ENCODE data around the gene SPTBN1. TPM values are rescaled to one million over a fixed set of nuclear protein-coding genes. Genes with fewer than 3 reads are reported as not detected.
"Not testable (repeated sequence)": the region's sequence is repeated elsewhere in the genome, so short reads cannot be mapped to it uniquely, and the experiment has no call there.

Gene SPTBN1
- polyA plus RNA-seq, 2 donors: 19.7 to 24.1 TPM

- no peaks in the 10 kb centered on the region for H3K36me3 ChIP-seq (ENCODE audit: control insufficient read depth in 2 of 2, insufficient read depth in 2 of 2, low read length in 1 of 2)
- H3K9me3 ChIP-seq (ENCODE audit: control insufficient read depth in 2 of 2, insufficient read depth in 1 of 2, low read depth in 1 of 2, low read length in 1 of 2): no peaks in the 10 kb centered on the region
- 48 to 56% methylated on average over 2 of the region's 2 CpGs for WGBS, 2 donors
- H3K4me1 ChIP-seq (ENCODE audit: control insufficient read depth in 2 of 2, insufficient read depth in 2 of 2, low read length in 1 of 2): peaks cover 0 to 2% of the 10 kb centered on the region in 2 donors
- no peaks in the 10 kb centered on the region for H3K27me3 ChIP-seq (ENCODE audit: control insufficient read depth in 1 of 2, insufficient read depth in 2 of 2, low read length in 2 of 2)
- no peak overlapping the region for H3K27ac ChIP-seq (ENCODE audit: low read depth in 2 of 2, low read length in 1 of 2)
- H3K4me3 ChIP-seq (ENCODE audit: low read depth in 1 of 2, low read length in 2 of 2): no peak overlapping the region
Observed at GRCh38 chr2:54476852-54477251, 20.7 kb downstream of the SPTBN1 start.

- no peak overlapping the region for H3K27ac ChIP-seq (ENCODE audit: low read depth in 2 of 2, low read length in 1 of 2)
- peaks cover 0 to 2% of the 10 kb centered on the region in 2 donors for H3K4me1 ChIP-seq (ENCODE audit: control insufficient read depth in 2 of 2, insufficient read depth in 2 of 2, low read length in 1 of 2)
- H3K27me3 ChIP-seq (ENCODE audit: control insufficient read depth in 1 of 2, insufficient read depth in 2 of 2, low read length in 2 of 2): no peaks in the 10 kb centered on the region
- 91 to 92% methylated on average over 4 of the region's 4 CpGs for WGBS, 2 donors
- no peaks in the 10 kb centered on the region for H3K9me3 ChIP-seq (ENCODE audit: control insufficient read depth in 2 of 2, insufficient read depth in 1 of 2, low read depth in 1 of 2, low read length in 1 of 2)
- no peak overlapping the region for H3K4me3 ChIP-seq (ENCODE audit: low read depth in 1 of 2, low read length in 2 of 2)
- H3K36me3 ChIP-seq (ENCODE audit: control insufficient read depth in 2 of 2, insufficient read depth in 2 of 2, low read length in 1 of 2): no peaks in the 10 kb centered on the region
Observed at GRCh38 chr2:54477896-54478295, 21.8 kb downstream of the SPTBN1 start.

DNA sequence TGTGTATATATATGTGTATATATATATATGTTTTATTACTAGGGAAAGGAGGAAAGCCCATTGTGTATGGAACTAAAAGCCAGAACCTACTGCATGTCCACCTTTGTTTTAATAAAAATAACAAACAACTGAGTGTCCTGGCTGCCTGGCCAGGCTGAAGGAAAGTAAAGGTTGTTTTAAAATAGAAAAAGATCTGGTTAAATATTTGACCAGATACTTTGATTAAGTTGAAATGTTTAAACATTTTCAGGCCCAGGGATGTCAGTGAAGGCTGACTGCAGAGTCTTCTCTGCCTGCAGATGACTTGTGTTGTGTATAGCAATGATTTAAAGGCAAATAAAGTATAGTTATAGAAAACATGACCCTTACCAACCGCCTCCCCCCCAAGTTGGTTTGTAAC lies 22.8 kb downstream of the SPTBN1 start:
- Histone ChIP-seq H3K27ac (ENCODE audit: low read depth in 2 of 2, low read length in 1 of 2) (no peak overlapping the region), H3K4me1 (ENCODE audit: control insufficient read depth in 2 of 2, insufficient read depth in 2 of 2, low read length in 1 of 2) (peaks cover 0 to 6% of the 10 kb centered on the region in 2 donors), H3K4me3 (ENCODE audit: low read depth in 1 of 2, low read length in 2 of 2) (no peak overlapping the region), H3K36me3 (ENCODE audit: control insufficient read depth in 2 of 2, insufficient read depth in 2 of 2, low read length in 1 of 2) (no peaks in the 10 kb centered on the region), H3K9me3 (ENCODE audit: control insufficient read depth in 2 of 2, insufficient read depth in 1 of 2, low read depth in 1 of 2, low read length in 1 of 2) (no peaks in the 10 kb centered on the region), H3K27me3 (ENCODE audit: control insufficient read depth in 1 of 2, insufficient read depth in 2 of 2, low read length in 2 of 2) (no peaks in the 10 kb centered on the region)
- 95 to 97% methylated on average over 1 of the region's 1 CpG for WGBS, 2 donors

GRCh38 chr2:54479424-54479823 lies 23.3 kb downstream of the SPTBN1 start:
- no peaks in the 10 kb centered on the region for H3K9me3 ChIP-seq (ENCODE audit: control insufficient read depth in 2 of 2, insufficient read depth in 1 of 2, low read depth in 1 of 2, low read length in 1 of 2)
- WGBS, 2 donors: 69 to 83% methylated on average over 2 of the region's 2 CpGs
- H3K4me3 ChIP-seq (ENCODE audit: low read depth in 1 of 2, low read length in 2 of 2): no peak overlapping the region

DNA sequence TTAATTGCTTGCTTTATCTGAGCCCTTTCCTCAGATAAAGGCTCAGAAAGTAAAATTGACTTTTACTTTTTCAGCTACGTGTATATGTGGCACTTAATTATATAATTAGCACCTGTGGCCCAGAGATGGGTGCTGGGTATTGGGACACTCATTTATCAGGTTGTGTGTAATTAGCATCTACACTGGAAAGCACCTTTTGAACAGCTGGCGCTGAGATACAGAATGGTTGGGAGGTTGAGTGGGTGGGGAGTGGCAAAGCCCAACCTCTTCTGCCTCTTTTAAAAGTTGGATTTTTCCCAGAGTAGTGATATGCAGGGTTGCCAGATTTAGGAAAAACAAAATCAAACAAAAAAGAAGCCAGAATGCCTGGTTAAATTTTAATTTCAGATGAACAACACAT lies 23.9 kb downstream of the SPTBN1 start:
- H3K27ac ChIP-seq (ENCODE audit: low read depth in 2 of 2, low read length in 1 of 2): no peak overlapping the region
- H3K4me3 ChIP-seq (ENCODE audit: low read depth in 1 of 2, low read length in 2 of 2): no peak overlapping the region
- no peaks in the 10 kb centered on the region for H3K9me3 ChIP-seq (ENCODE audit: control insufficient read depth in 2 of 2, insufficient read depth in 1 of 2, low read depth in 1 of 2, low read length in 1 of 2)
- peaks cover 0 to 6% of the 10 kb centered on the region in 2 donors for H3K4me1 ChIP-seq (ENCODE audit: control insufficient read depth in 2 of 2, insufficient read depth in 2 of 2, low read length in 1 of 2)
- no peaks in the 10 kb centered on the region for H3K27me3 ChIP-seq (ENCODE audit: control insufficient read depth in 1 of 2, insufficient read depth in 2 of 2, low read length in 2 of 2)
- no peaks in the 10 kb centered on the region for H3K36me3 ChIP-seq (ENCODE audit: control insufficient read depth in 2 of 2, insufficient read depth in 2 of 2, low read length in 1 of 2)
- WGBS, 2 donors: 62 to 75% methylated on average over 2 of the region's 2 CpGs

More at GRCh38 chr2:54479424-54479823, 23.3 kb downstream of the SPTBN1 start:
- H3K27ac ChIP-seq (ENCODE audit: low read depth in 2 of 2, low read length in 1 of 2): no peak overlapping the region
- H3K36me3 ChIP-seq (ENCODE audit: control insufficient read depth in 2 of 2, insufficient read depth in 2 of 2, low read length in 1 of 2): no peaks in the 10 kb centered on the region
- H3K27me3 ChIP-seq (ENCODE audit: control insufficient read depth in 1 of 2, insufficient read depth in 2 of 2, low read length in 2 of 2): no peaks in the 10 kb centered on the region
- peaks cover 0 to 6% of the 10 kb centered on the region in 2 donors for H3K4me1 ChIP-seq (ENCODE audit: control insufficient read depth in 2 of 2, insufficient read depth in 2 of 2, low read length in 1 of 2)

DNA sequence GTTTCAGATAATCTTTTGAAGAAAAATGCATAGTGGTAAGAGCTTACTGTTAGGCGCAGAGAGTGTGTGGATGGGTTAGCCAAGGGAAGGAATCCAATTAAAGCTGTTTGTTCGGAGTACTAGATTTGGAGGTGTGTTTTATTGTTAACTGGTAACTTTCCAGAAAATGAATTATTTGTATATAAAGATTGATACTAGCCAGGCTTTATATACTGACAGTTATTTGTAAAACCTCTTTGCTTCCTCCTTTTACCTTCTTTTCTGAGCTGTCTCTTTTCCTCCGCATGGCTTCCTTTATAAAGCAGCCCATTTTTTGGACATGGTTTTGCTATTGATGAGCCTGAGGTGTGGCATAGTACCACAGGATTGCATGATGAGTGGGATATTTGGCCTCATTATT lies 25.6 kb downstream of the SPTBN1 start:
- no peaks in the 10 kb centered on the region for H3K27me3 ChIP-seq (ENCODE audit: control insufficient read depth in 1 of 2, insufficient read depth in 2 of 2, low read length in 2 of 2)
- peaks cover 0 to 6% of the 10 kb centered on the region in 2 donors for H3K4me1 ChIP-seq (ENCODE audit: control insufficient read depth in 2 of 2, insufficient read depth in 2 of 2, low read length in 1 of 2)
- H3K4me3 ChIP-seq (ENCODE audit: low read depth in 1 of 2, low read length in 2 of 2): no peak overlapping the region
- 82 to 83% methylated on average over 3 of the region's 3 CpGs for WGBS, 2 donors
- no peak overlapping the region for H3K27ac ChIP-seq (ENCODE audit: low read depth in 2 of 2, low read length in 1 of 2)
- H3K9me3 ChIP-seq (ENCODE audit: control insufficient read depth in 2 of 2, insufficient read depth in 1 of 2, low read depth in 1 of 2, low read length in 1 of 2): no peaks in the 10 kb centered on the region
- no peaks in the 10 kb centered on the region for H3K36me3 ChIP-seq (ENCODE audit: control insufficient read depth in 2 of 2, insufficient read depth in 2 of 2, low read length in 1 of 2)

DNA sequence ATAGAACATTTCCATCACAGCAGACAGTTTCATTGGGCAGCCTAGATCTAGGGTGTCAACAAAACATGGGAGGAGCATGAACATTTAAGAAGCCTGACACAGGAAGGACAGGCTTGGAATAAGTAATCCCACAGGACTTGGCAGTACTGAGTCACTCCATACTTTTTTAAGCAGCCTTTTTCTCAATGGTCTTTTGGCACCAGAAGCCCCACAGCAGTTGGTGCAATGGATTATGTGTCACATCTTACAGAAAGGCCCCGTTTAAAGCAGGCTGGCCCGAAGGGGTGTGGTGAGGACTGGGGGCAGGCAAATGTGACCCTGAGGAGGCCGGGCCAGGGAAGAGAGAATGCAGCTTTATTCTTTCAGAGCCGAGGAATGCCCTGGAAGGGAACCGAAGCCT lies 26.6 kb downstream of the SPTBN1 start:
- no peaks in the 10 kb centered on the region for H3K9me3 ChIP-seq (ENCODE audit: control insufficient read depth in 2 of 2, insufficient read depth in 1 of 2, low read depth in 1 of 2, low read length in 1 of 2)
- WGBS, 2 donors: 41 to 49% methylated on average over 5 of the region's 5 CpGs
- peaks cover 0 to 4% of the 10 kb centered on the region in 2 donors for H3K4me1 ChIP-seq (ENCODE audit: control insufficient read depth in 2 of 2, insufficient read depth in 2 of 2, low read length in 1 of 2)
- no peaks in the 10 kb centered on the region for H3K36me3 ChIP-seq (ENCODE audit: control insufficient read depth in 2 of 2, insufficient read depth in 2 of 2, low read length in 1 of 2)
- no peaks in the 10 kb centered on the region for H3K27me3 ChIP-seq (ENCODE audit: control insufficient read depth in 1 of 2, insufficient read depth in 2 of 2, low read length in 2 of 2)
- no peak overlapping the region for H3K4me3 ChIP-seq (ENCODE audit: low read depth in 1 of 2, low read length in 2 of 2)
- peak overlapping the region in 1 of 2 donors; percentile 27 for H3K27ac ChIP-seq (ENCODE audit: low read depth in 2 of 2, low read length in 1 of 2)

DNA sequence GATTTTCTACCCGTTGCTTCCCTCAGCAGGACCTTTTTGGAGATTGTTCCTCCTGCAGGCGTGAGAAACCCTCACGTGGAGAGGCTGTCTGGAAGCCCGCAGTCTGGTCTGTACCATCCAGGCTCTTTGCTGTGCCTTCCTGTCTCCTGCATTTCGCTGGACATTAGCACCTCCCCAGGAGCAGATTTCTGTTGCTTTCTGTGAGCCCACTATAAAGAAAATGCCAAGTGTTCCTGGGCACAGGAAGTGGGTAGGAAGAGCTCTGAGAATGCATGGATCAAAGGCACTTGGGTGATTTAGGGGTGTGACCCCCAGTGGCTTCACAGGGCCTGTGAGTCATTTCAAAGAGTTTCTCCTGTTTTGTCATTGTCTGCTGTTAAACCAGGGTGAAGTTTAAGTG lies 27.3 kb downstream of the SPTBN1 start:
- H3K27ac ChIP-seq (ENCODE audit: low read depth in 2 of 2, low read length in 1 of 2): peak overlapping the region; percentile 16 to 19
- no peaks in the 10 kb centered on the region for H3K36me3 ChIP-seq (ENCODE audit: control insufficient read depth in 2 of 2, insufficient read depth in 2 of 2, low read length in 1 of 2)
- 64 to 65% methylated on average over 5 of the region's 5 CpGs for WGBS, 2 donors
- peaks cover 0 to 4% of the 10 kb centered on the region in 2 donors for H3K4me1 ChIP-seq (ENCODE audit: control insufficient read depth in 2 of 2, insufficient read depth in 2 of 2, low read length in 1 of 2)
- no peak overlapping the region for H3K4me3 ChIP-seq (ENCODE audit: low read depth in 1 of 2, low read length in 2 of 2)
- H3K27me3 ChIP-seq (ENCODE audit: control insufficient read depth in 1 of 2, insufficient read depth in 2 of 2, low read length in 2 of 2): no peaks in the 10 kb centered on the region
- H3K9me3 ChIP-seq (ENCODE audit: control insufficient read depth in 2 of 2, insufficient read depth in 1 of 2, low read depth in 1 of 2, low read length in 1 of 2): no peaks in the 10 kb centered on the region

DNA sequence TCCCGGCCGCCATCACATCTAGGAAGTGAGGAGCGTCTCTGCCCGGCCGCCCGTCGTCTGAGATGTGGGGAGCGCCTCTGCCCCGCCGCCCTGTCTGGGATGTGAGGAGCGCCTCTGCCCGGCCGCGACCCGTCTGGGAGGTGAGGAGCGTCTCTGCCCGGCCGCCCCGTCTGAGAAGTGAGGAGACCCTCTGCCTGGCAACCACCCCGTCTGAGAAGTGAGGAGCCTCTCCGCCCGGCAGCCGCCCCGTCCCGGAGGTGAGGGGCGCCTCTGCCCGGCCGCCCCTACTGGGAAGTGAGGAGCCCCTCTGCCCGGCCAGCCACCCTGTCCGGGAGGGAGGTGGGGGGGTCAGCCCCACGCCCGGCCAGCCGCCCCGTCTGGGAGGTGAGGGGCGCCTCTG lies 29.6 kb downstream of the SPTBN1 start:
- 97 to 98% methylated on average over 24 to 35 of the region's 35 CpGs for WGBS, 2 donors
- H3K27ac ChIP-seq (ENCODE audit: low read depth in 2 of 2, low read length in 1 of 2); H3K4me3 ChIP-seq (ENCODE audit: low read depth in 1 of 2, low read length in 2 of 2); H3K36me3 ChIP-seq (ENCODE audit: control insufficient read depth in 2 of 2, insufficient read depth in 2 of 2, low read length in 1 of 2); H3K9me3 ChIP-seq (ENCODE audit: control insufficient read depth in 2 of 2, insufficient read depth in 1 of 2, low read depth in 1 of 2, low read length in 1 of 2); H3K27me3 ChIP-seq (ENCODE audit: control insufficient read depth in 1 of 2, insufficient read depth in 2 of 2, low read length in 2 of 2); H3K4me1 ChIP-seq (ENCODE audit: control insufficient read depth in 2 of 2, insufficient read depth in 2 of 2, low read length in 1 of 2): not testable (repeated sequence)

DNA sequence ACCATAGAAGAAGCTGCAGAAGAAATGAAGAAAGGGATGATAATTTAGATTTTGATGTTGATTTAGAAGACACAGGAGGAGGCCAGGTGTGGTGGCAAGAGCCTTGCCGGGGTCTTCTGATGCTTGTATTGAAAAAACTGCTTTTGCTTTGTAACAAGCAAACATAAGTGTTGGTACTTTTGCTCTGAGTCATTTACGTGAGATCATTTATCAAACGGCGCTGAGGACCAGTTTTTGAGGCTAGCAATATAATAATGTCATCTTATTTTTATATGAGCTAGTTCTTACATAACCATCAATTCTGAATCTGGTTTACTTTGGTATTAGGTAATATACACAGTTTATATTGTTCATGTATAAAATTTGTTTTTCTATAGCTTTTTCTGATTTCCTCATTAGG lies 30.6 kb downstream of the SPTBN1 start:
- Histone ChIP-seq H3K9me3 (ENCODE audit: control insufficient read depth in 2 of 2, insufficient read depth in 1 of 2, low read depth in 1 of 2, low read length in 1 of 2) (no peaks in the 10 kb centered on the region), H3K27me3 (ENCODE audit: control insufficient read depth in 1 of 2, insufficient read depth in 2 of 2, low read length in 2 of 2) (no peaks in the 10 kb centered on the region), H3K4me1 (ENCODE audit: control insufficient read depth in 2 of 2, insufficient read depth in 2 of 2, low read length in 1 of 2) (peaks cover 0 to 4% of the 10 kb centered on the region in 2 donors), H3K27ac (ENCODE audit: low read depth in 2 of 2, low read length in 1 of 2) (no peak overlapping the region), H3K36me3 (ENCODE audit: control insufficient read depth in 2 of 2, insufficient read depth in 2 of 2, low read length in 1 of 2) (no peaks in the 10 kb centered on the region), H3K4me3 (ENCODE audit: low read depth in 1 of 2, low read length in 2 of 2) (no peak overlapping the region)
- WGBS, 2 donors: 71 to 76% methylated on average over 4 of the region's 4 CpGs

Data from esophagus (tissue), 2 donors.